HG03354 (cell line): Measurements from ENCODE around the gene AP4M1.

ENCODE experiments used
- ATAC-seq: cut with Tn5 transposase; IDR thresholded peaks from one replicate; pipeline ENCODE4 v1.9.1; 2021; ENCODE audit warnings: mild to moderate bottlenecking; ENCODE audit not compliant: unreplicated experiment, poor library complexity, severe bottlenecking

The AP4M1 gene

GRCh38 chr7:100105534-100105933 lies 4.1 kb downstream of the AP4M1 start:
- no peak for ATAC-seq

- ATAC-seq = no peak
These were observed 5.2 kb downstream of the AP4M1 start for GRCh38 chr7:100106633-100107032.

GRCh38 chr7:100107125-100107737 lies 5.8 kb downstream of the AP4M1 start:
- ATAC-seq = no peak

GRCh38 chr7:100107890-100108289 lies 6.4 kb downstream of the AP4M1 start:
- ATAC-seq = no peak

- ATAC-seq = no peak
These were observed 8.2 kb downstream of the AP4M1 start for GRCh38 chr7:100109521-100110163.

GRCh38 chr7:100111156-100111555 lies 9.7 kb downstream of the AP4M1 start:
- ATAC-seq = no peak

GRCh38 chr7:100111914-100112313 lies 10.5 kb downstream of the AP4M1 start:
- ATAC-seq = no peak

- ATAC-seq = no peak
These were observed 13.6 kb downstream of the AP4M1 start for GRCh38 chr7:100115026-100115425.

- no peak for ATAC-seq
These were observed 17.1 kb downstream of the AP4M1 start for GRCh38 chr7:100118388-100119071.

- ATAC-seq = peak; percentile 73
These were observed 17.9 kb downstream of the AP4M1 start, which contains the start of the genes CNPY4 and TAF6 for GRCh38 chr7:100119072-100119969. Gene CNPY4 (plus strand): TSS chr7:100119634. CDS start chr7:100119745, 111 bp downstream. Gene TAF6 (minus strand): TSS chr7:100119358. CDS start chr7:100114209, 5,149 bp downstream.

- ATAC-seq = peak; percentile 41
These were observed 18.7 kb downstream of the AP4M1 start for GRCh38 chr7:100119970-100120732.

GRCh38 chr7:100120733-100121036 lies 19.2 kb downstream of the AP4M1 start:
- no peak for ATAC-seq

- ATAC-seq = no peak
These were observed 20.6 kb downstream of the AP4M1 start for GRCh38 chr7:100122067-100122466.

GRCh38 chr7:100122568-100122967 lies 21.1 kb downstream of the AP4M1 start:
- ATAC-seq = no peak

- ATAC-seq = no peak
These were observed 23.1 kb downstream of the AP4M1 start for GRCh38 chr7:100124301-100125230.

GRCh38 chr7:100126239-100126930 lies 24.9 kb downstream of the AP4M1 start:
- ATAC-seq = no peak

GRCh38 chr7:100126931-100127865 lies 25.8 kb downstream of the AP4M1 start, which contains the start of gene MBLAC1:
Gene MBLAC1 (plus strand): TSS chr7:100126967. CDS start chr7:100127396, 429 bp downstream.
- peak; percentile 74 for ATAC-seq
